SK-N-SH treated with all-trans-retinoic acid at 6 μM for 48 hours (cell line): ENCODE measurements around the gene FLT4.

Source experiments
- ATAC-seq: fragments of 200-7000 bp; cut with Tn5 transposase; 3 replicates; pipeline ENCODE4 v1.9.1; 2020; ENCODE audit warnings: mild to moderate bottlenecking, moderate library complexity
- ARNTL ChIP-seq: fragments of 450-650 bp; formaldehyde crosslinking; IDR thresholded peaks from 2 replicates; pipeline ENCODE4 v1.5.0; 2020; ENCODE audit warnings: low read depth, mild to moderate bottlenecking, moderate library complexity, borderline replicate concordance
- CSDC2 ChIP-seq: fragments of 250-450 bp; sonication (Bioruptor Pico); IDR thresholded peaks from 2 replicates; pipeline ENCODE4 v1.5.0; 2020; ENCODE audit warnings: mild to moderate bottlenecking, moderate library complexity
- ESRRG ChIP-seq: fragments of 250-450 bp; sonication (Bioruptor Pico); IDR thresholded peaks from 2 replicates; pipeline ENCODE4 v1.6.1; 2021; ENCODE audit warnings: mild to moderate bottlenecking
- GLIS3 ChIP-seq: fragments of 250-450 bp; sonication (Bioruptor Pico); IDR thresholded peaks from 2 replicates; pipeline ENCODE4 v1.5.0; 2020; ENCODE audit warnings: mild to moderate bottlenecking, moderate library complexity
- ISL1 ChIP-seq: fragments of 250-450 bp; sonication (Bioruptor Pico); IDR thresholded peaks from 2 replicates; pipeline ENCODE4 v2.1.2; 2022; ENCODE audit warnings: mild to moderate bottlenecking, moderate library complexity
- OSR1 ChIP-seq: fragments of 250-450 bp; sonication (Bioruptor Pico); IDR thresholded peaks from 2 replicates; pipeline ENCODE4 v1.8.0; 2022; ENCODE audit warnings: moderate library complexity, mild to moderate bottlenecking, inconsistent platforms
- PPARA ChIP-seq: fragments of 250-450 bp; sonication (Bioruptor Pico); IDR thresholded peaks from 2 replicates; pipeline ENCODE4 v1.5.0; 2020; ENCODE audit warnings: mild to moderate bottlenecking, borderline replicate concordance
- RARB ChIP-seq: fragments of 250-450 bp; sonication (Bioruptor Pico); IDR thresholded peaks from 2 replicates; pipeline ENCODE4 v1.8.0; 2021; ENCODE audit warnings: mild to moderate bottlenecking, moderate library complexity
- SNAI2 ChIP-seq: fragments of 250-450 bp; sonication (Bioruptor Pico); IDR thresholded peaks from 2 replicates; pipeline ENCODE4 v1.5.0; 2020; ENCODE audit warnings: mild to moderate bottlenecking, moderate library complexity
- TCF4 ChIP-seq: fragments of 250-450 bp; sonication (Bioruptor Pico); IDR thresholded peaks from 2 replicates; pipeline ENCODE4 v1.8.0; 2021; ENCODE audit warnings: mild to moderate bottlenecking, moderate library complexity, borderline replicate concordance
- TOX ChIP-seq: fragments of 250-450 bp; sonication (Bioruptor Pico); IDR thresholded peaks from 2 replicates; pipeline ENCODE4 v1.8.0; 2021; ENCODE audit warnings: mild to moderate bottlenecking, moderate library complexity, borderline replicate concordance
- ZC3H10 ChIP-seq: fragments of 250-450 bp; sonication (Bioruptor Pico); IDR thresholded peaks from 2 replicates; pipeline ENCODE4 v1.5.1; 2021; ENCODE audit warnings: mild to moderate bottlenecking, moderate library complexity
- ZFP3 ChIP-seq: fragments of 250-450 bp; sonication (Bioruptor Pico); IDR thresholded peaks from 2 replicates; pipeline ENCODE4 v1.5.0; 2020; ENCODE audit warnings: mild to moderate bottlenecking, moderate library complexity
- ZFP30 ChIP-seq: fragments of 450-650 bp; formaldehyde crosslinking; IDR thresholded peaks from 2 replicates; pipeline ENCODE4 v1.5.0; 2022; ENCODE audit warnings: mild to moderate bottlenecking, moderate library complexity
- ZNF565 ChIP-seq: fragments of 450-650 bp; formaldehyde crosslinking; conservative IDR thresholded peaks from 2 replicates; pipeline ENCODE4 v1.5.0; 2020; ENCODE audit warnings: low read depth, mild to moderate bottlenecking, moderate library complexity
- ZNF70 ChIP-seq: fragments of 450-650 bp; formaldehyde crosslinking; IDR thresholded peaks from 2 replicates; pipeline ENCODE4 v1.5.0; 2020; ENCODE audit warnings: mild to moderate bottlenecking, moderate library complexity
- ZNF8 ChIP-seq: fragments of 450-650 bp; formaldehyde crosslinking; IDR thresholded peaks from 2 replicates; pipeline ENCODE4 v1.5.0; 2020; ENCODE audit warnings: mild to moderate bottlenecking, moderate library complexity
- TF ChIP-seq, protein P1 (sequence below): fragments of 250-450 bp; sonication (Bioruptor Pico); IDR thresholded peaks from 2 replicates; pipeline ENCODE4 v1.8.0; 2020; ENCODE audit warnings: mild to moderate bottlenecking, moderate library complexity, borderline replicate concordance
- TF ChIP-seq, protein P2 (sequence below): fragments of 250-450 bp; sonication (Bioruptor Pico); IDR thresholded peaks from 2 replicates; pipeline ENCODE4 v1.5.1; 2021; ENCODE audit warnings: mild to moderate bottlenecking, moderate library complexity
- TF ChIP-seq, protein P3 (sequence below): fragments of 250-450 bp; sonication (Bioruptor Pico); IDR thresholded peaks from 2 replicates; pipeline ENCODE4 v1.5.1; 2020; ENCODE audit warnings: low read depth, mild to moderate bottlenecking, moderate library complexity
- TF ChIP-seq, protein P4 (sequence below): fragments of 250-450 bp; sonication (Bioruptor Pico); IDR thresholded peaks from 2 replicates; pipeline ENCODE4 v1.8.0; 2021; ENCODE audit warnings: low read depth, mild to moderate bottlenecking, moderate library complexity, borderline replicate concordance
- TF ChIP-seq, protein P5 (sequence below): fragments of 250-450 bp; sonication (Bioruptor Pico); IDR thresholded peaks from 2 replicates; pipeline ENCODE4 v1.5.0; 2020; ENCODE audit warnings: mild to moderate bottlenecking, moderate library complexity

The FLT4 gene

DNA sequence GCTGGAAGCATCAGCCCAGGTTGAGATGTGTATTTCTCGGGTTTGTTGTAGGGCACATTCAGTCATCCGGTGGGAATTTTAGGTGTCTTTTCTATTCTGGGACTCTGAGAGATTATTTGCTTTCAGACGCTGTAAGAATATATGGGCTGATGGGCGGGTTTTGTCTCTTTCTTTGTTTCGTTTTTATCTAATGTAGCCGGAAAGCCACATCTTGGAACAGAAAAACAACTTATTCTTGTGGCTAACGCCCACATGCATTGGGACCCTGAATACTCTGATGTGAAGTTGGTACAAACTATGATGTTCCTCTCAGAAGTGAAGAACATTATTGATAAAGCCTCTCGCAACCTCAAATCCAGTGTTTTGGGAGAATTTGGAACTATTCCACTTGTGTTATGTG, 80.5 kb downstream of the FLT4 start:
- ATAC-seq, result no peak
- TF ChIP-seq ZFP30 (CRISPR knock-in tag) (no peak), GLIS3 (no peak), TOX (CRISPR knock-in tag) (no peak), ZNF8 (CRISPR knock-in tag) (no peak), ZNF70 (CRISPR knock-in tag) (no peak), ZNF565 (CRISPR knock-in tag) (no peak), ESRRG (CRISPR knock-in tag) (no peak), ARNTL (no peak), PPARA (CRISPR knock-in tag) (no peak), ZFP3 (CRISPR knock-in tag) (no peak), ZC3H10 (no peak), OSR1 (CRISPR knock-in tag) (no peak), SNAI2 (CRISPR knock-in tag) (no peak)
- TF ChIP-seq, protein P1, sequence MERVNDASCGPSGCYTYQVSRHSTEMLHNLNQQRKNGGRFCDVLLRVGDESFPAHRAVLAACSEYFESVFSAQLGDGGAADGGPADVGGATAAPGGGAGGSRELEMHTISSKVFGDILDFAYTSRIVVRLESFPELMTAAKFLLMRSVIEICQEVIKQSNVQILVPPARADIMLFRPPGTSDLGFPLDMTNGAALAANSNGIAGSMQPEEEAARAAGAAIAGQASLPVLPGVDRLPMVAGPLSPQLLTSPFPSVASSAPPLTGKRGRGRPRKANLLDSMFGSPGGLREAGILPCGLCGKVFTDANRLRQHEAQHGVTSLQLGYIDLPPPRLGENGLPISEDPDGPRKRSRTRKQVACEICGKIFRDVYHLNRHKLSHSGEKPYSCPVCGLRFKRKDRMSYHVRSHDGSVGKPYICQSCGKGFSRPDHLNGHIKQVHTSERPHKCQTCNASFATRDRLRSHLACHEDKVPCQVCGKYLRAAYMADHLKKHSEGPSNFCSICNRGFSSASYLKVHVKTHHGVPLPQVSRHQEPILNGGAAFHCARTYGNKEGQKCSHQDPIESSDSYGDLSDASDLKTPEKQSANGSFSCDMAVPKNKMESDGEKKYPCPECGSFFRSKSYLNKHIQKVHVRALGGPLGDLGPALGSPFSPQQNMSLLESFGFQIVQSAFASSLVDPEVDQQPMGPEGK (CRISPR knock-in tag), result no peak
- TF ChIP-seq, protein P2, sequence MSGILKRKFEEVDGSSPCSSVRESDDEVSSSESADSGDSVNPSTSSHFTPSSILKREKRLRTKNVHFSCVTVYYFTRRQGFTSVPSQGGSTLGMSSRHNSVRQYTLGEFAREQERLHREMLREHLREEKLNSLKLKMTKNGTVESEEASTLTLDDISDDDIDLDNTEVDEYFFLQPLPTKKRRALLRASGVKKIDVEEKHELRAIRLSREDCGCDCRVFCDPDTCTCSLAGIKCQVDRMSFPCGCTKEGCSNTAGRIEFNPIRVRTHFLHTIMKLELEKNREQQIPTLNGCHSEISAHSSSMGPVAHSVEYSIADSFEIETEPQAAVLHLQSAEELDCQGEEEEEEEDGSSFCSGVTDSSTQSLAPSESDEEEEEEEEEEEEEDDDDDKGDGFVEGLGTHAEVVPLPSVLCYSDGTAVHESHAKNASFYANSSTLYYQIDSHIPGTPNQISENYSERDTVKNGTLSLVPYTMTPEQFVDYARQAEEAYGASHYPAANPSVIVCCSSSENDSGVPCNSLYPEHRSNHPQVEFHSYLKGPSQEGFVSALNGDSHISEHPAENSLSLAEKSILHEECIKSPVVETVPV (CRISPR knock-in tag), result no peak

DNA sequence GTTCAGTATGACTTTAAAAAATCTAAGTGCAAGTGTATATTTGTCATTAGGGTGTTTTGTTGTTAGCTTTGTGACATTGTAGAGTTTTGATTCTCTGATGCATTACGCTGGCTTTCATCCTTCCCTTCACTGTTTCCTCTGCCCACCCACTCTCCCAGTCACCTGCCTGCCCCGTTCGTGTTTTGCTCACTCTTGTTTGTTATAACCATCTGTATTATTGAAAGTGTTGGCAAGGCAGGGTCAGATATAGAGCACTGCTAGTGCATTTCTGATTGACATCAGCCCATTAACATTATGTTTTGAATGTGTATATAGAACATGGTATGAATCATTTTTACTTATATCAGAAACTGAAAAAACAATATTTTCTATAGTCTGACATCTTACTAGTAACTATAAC, 85.4 kb downstream of the FLT4 start:
- TF ChIP-seq SNAI2 (CRISPR knock-in tag) (no peak), TOX (CRISPR knock-in tag) (no peak), ARNTL (no peak), RARB (CRISPR knock-in tag) (no peak), CSDC2 (CRISPR knock-in tag) (no peak), ESRRG (CRISPR knock-in tag) (no peak), ZC3H10 (no peak), GLIS3 (no peak), ISL1 (no peak), TCF4 (CRISPR knock-in tag) (no peak), ZNF70 (CRISPR knock-in tag) (no peak), ZFP3 (CRISPR knock-in tag) (no peak), ZFP30 (CRISPR knock-in tag) (no peak), OSR1 (CRISPR knock-in tag) (no peak)
- TF ChIP-seq, protein P2 (CRISPR knock-in tag), result no peak
- TF ChIP-seq, protein P3, sequence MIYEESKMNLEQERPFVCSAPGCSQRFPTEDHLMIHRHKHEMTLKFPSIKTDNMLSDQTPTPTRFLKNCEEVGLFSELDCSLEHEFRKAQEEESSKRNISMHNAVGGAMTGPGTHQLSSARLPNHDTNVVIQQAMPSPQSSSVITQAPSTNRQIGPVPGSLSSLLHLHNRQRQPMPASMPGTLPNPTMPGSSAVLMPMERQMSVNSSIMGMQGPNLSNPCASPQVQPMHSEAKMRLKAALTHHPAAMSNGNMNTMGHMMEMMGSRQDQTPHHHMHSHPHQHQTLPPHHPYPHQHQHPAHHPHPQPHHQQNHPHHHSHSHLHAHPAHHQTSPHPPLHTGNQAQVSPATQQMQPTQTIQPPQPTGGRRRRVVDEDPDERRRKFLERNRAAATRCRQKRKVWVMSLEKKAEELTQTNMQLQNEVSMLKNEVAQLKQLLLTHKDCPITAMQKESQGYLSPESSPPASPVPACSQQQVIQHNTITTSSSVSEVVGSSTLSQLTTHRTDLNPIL, result no peak
- TF ChIP-seq, protein P4, sequence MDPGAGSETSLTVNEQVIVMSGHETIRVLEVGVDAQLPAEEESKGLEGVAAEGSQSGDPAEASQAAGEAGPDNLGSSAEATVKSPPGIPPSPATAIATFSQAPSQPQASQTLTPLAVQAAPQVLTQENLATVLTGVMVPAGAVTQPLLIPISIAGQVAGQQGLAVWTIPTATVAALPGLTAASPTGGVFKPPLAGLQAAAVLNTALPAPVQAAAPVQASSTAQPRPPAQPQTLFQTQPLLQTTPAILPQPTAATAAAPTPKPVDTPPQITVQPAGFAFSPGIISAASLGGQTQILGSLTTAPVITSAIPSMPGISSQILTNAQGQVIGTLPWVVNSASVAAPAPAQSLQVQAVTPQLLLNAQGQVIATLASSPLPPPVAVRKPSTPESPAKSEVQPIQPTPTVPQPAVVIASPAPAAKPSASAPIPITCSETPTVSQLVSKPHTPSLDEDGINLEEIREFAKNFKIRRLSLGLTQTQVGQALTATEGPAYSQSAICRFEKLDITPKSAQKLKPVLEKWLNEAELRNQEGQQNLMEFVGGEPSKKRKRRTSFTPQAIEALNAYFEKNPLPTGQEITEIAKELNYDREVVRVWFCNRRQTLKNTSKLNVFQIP, result no peak
- TF ChIP-seq, protein P5, sequence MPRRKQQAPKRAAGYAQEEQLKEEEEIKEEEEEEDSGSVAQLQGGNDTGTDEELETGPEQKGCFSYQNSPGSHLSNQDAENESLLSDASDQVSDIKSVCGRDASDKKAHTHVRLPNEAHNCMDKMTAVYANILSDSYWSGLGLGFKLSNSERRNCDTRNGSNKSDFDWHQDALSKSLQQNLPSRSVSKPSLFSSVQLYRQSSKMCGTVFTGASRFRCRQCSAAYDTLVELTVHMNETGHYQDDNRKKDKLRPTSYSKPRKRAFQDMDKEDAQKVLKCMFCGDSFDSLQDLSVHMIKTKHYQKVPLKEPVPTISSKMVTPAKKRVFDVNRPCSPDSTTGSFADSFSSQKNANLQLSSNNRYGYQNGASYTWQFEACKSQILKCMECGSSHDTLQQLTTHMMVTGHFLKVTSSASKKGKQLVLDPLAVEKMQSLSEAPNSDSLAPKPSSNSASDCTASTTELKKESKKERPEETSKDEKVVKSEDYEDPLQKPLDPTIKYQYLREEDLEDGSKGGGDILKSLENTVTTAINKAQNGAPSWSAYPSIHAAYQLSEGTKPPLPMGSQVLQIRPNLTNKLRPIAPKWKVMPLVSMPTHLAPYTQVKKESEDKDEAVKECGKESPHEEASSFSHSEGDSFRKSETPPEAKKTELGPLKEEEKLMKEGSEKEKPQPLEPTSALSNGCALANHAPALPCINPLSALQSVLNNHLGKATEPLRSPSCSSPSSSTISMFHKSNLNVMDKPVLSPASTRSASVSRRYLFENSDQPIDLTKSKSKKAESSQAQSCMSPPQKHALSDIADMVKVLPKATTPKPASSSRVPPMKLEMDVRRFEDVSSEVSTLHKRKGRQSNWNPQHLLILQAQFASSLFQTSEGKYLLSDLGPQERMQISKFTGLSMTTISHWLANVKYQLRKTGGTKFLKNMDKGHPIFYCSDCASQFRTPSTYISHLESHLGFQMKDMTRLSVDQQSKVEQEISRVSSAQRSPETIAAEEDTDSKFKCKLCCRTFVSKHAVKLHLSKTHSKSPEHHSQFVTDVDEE, result no peak
- TF ChIP-seq, protein P1 (CRISPR knock-in tag), result no peak
- ATAC-seq, result no peak
